Ishikawa (cell line): ENCODE measurements around the gene CLDN11.

Experiments
- CEBPB ChIP-seq: IDR thresholded peaks from 2 replicates; pipeline ENCODE4 v1.6.1; 2012
- CREB1 ChIP-seq: IDR thresholded peaks from 2 replicates; pipeline ENCODE4 v1.6.1; 2012; ENCODE audit warnings: low read depth
- EGR1 ChIP-seq: IDR thresholded peaks from 2 replicates; pipeline ENCODE4 v1.6.1; 2012
- EP300 ChIP-seq: IDR thresholded peaks from 2 replicates; pipeline ENCODE4 v1.6.1; 2012; ENCODE audit warnings: borderline replicate concordance
- RAD21 ChIP-seq: IDR thresholded peaks from 2 replicates; pipeline ENCODE4 v1.6.1; 2012; ENCODE audit warnings: low read depth
- TEAD4 ChIP-seq: IDR thresholded peaks from 2 replicates; pipeline ENCODE4 v1.6.1; 2012
- ZBTB7A ChIP-seq: IDR thresholded peaks from 2 replicates; pipeline ENCODE4 v1.6.1; 2012; ENCODE audit warnings: low read depth
- TF ChIP-seq, protein P1 (sequence below): IDR thresholded peaks from 2 replicates; pipeline ENCODE4 v1.6.1; 2012
- TF ChIP-seq, protein P2 (sequence below): IDR thresholded peaks from 2 replicates; pipeline ENCODE4 v1.6.1; 2012; ENCODE audit warnings: low read depth, mild to moderate bottlenecking
- TF ChIP-seq, protein P3 (sequence below): IDR thresholded peaks from 2 replicates; pipeline ENCODE4 v1.6.1; 2012

DNA sequence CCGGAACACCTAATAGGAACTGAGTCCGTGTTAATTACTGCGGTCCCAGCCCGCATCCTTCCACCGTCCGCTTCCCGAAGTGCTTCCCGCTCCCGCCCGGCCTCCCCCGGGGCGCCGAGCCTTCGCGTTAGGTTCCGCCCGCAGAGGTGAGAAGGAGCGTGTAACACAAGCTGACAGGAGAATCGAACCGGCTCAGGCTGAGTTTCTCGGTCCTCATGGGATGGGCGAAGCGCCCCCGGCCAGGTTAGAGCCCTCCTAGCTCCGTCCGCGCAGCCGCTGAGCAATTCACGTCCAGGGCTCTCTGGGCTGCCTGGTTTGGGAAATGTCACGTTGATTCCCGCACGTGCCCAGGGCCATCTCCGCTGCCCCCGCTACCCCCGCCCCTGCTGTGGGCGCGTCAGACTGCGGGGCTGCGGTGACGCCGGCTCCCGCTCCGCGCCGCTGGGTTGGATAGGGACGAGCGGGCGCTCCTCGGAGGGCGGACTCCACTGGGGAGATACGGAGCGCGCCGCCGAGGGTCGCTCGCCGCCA, 954 bp downstream of the CLDN11 start:
- TF ChIP-seq EP300 (no peak), ZBTB7A (no peak), CREB1 (no peak), RAD21 (no peak), TEAD4 (no peak), EGR1 (no peak), CEBPB (no peak)
- TF ChIP-seq, protein P1, sequence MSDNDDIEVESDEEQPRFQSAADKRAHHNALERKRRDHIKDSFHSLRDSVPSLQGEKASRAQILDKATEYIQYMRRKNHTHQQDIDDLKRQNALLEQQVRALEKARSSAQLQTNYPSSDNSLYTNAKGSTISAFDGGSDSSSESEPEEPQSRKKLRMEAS: no peak
- TF ChIP-seq, protein P2, sequence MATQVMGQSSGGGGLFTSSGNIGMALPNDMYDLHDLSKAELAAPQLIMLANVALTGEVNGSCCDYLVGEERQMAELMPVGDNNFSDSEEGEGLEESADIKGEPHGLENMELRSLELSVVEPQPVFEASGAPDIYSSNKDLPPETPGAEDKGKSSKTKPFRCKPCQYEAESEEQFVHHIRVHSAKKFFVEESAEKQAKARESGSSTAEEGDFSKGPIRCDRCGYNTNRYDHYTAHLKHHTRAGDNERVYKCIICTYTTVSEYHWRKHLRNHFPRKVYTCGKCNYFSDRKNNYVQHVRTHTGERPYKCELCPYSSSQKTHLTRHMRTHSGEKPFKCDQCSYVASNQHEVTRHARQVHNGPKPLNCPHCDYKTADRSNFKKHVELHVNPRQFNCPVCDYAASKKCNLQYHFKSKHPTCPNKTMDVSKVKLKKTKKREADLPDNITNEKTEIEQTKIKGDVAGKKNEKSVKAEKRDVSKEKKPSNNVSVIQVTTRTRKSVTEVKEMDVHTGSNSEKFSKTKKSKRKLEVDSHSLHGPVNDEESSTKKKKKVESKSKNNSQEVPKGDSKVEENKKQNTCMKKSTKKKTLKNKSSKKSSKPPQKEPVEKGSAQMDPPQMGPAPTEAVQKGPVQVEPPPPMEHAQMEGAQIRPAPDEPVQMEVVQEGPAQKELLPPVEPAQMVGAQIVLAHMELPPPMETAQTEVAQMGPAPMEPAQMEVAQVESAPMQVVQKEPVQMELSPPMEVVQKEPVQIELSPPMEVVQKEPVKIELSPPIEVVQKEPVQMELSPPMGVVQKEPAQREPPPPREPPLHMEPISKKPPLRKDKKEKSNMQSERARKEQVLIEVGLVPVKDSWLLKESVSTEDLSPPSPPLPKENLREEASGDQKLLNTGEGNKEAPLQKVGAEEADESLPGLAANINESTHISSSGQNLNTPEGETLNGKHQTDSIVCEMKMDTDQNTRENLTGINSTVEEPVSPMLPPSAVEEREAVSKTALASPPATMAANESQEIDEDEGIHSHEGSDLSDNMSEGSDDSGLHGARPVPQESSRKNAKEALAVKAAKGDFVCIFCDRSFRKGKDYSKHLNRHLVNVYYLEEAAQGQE: no peak
- TF ChIP-seq, protein P3, sequence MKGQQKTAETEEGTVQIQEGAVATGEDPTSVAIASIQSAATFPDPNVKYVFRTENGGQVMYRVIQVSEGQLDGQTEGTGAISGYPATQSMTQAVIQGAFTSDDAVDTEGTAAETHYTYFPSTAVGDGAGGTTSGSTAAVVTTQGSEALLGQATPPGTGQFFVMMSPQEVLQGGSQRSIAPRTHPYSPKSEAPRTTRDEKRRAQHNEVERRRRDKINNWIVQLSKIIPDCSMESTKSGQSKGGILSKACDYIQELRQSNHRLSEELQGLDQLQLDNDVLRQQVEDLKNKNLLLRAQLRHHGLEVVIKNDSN: no peak
